GM18520 (cell line): ENCODE results near the gene BDKRB2.

Experiments used
- ATAC-seq: cut with Tn5 transposase; IDR thresholded peaks from one replicate; pipeline ENCODE4 v1.9.1; 2021; ENCODE audit not compliant: unreplicated experiment

Gene BDKRB2

GRCh38 chr14:96250485-96250884 is 45.8 kb downstream of the BDKRB2 start:
- ATAC-seq: no peak

- no peak for ATAC-seq
Observed at GRCh38 chr14:96251656-96252155, 47.1 kb downstream of the BDKRB2 start.

- ATAC-seq: no peak
Observed at GRCh38 chr14:96252323-96252998, 47.8 kb downstream of the BDKRB2 start.

- no peak for ATAC-seq
Observed at GRCh38 chr14:96252999-96253539, 48.4 kb downstream of the BDKRB2 start.

- no peak for ATAC-seq
Observed at GRCh38 chr14:96254687-96255086, 50.0 kb downstream of the BDKRB2 start.

- ATAC-seq: no peak
Observed at GRCh38 chr14:96255501-96256366, 51.1 kb downstream of the BDKRB2 start, which contains the start of gene BDKRB1. BDKRB1 (plus strand) TSS chr14:96256210; CDS start chr14:96263683, 7,473 bp downstream.

GRCh38 chr14:96256407-96256806 is 51.8 kb downstream of the BDKRB2 start:
- no peak for ATAC-seq

- no peak for ATAC-seq
Observed at GRCh38 chr14:96257056-96257455, 52.4 kb downstream of the BDKRB2 start.

- no peak for ATAC-seq
Observed at GRCh38 chr14:96257900-96258299, 53.3 kb downstream of the BDKRB2 start.

GRCh38 chr14:96260341-96260821 is 55.7 kb downstream of the BDKRB2 start:
- no peak for ATAC-seq

GRCh38 chr14:96261053-96261452 is 56.4 kb downstream of the BDKRB2 start:
- no peak for ATAC-seq

GRCh38 chr14:96261772-96262655 is 57.4 kb downstream of the BDKRB2 start:
- no peak for ATAC-seq

GRCh38 chr14:96263347-96264199 is 58.9 kb downstream of the BDKRB2 start:
- no peak for ATAC-seq

- no peak for ATAC-seq
Observed at GRCh38 chr14:96264200-96264553, 59.5 kb downstream of the BDKRB2 start.

GRCh38 chr14:96264853-96265252 is 60.2 kb downstream of the BDKRB2 start:
- ATAC-seq: no peak

GRCh38 chr14:96265383-96266095 is 60.9 kb downstream of the BDKRB2 start:
- ATAC-seq: no peak

GRCh38 chr14:96267336-96267735 is 62.7 kb downstream of the BDKRB2 start:
- no peak for ATAC-seq

GRCh38 chr14:96267916-96268315 is 63.3 kb downstream of the BDKRB2 start:
- no peak for ATAC-seq
